Effector memory CD8-positive, alpha-beta T cell (primary cell): Measurements from ENCODE around the gene CYB5D1.

Source experiments
- ATAC-seq: fragments of 150-1000 bp; cut with Tn5 transposase; replicated peaks from 2 replicates; pipeline ENCODE4 v1.10.0; 2021; ENCODE audit warnings: mild to moderate bottlenecking, moderate library complexity
- DNase-seq, 3 experiments: peaks; one replicate each; pipeline ENCODE4 v3.0.0; 2021
- H3K27ac Mint-ChIP-seq, 2 donors: one replicate each; pipeline ENCODE4 v1.8.0; 2022; ENCODE audit warnings: mild to moderate bottlenecking in 2 of 2, mixed read lengths in 2 of 2, moderate library complexity in 2 of 2
- H3K27me3 Mint-ChIP-seq, 2 donors: one replicate each; pipeline ENCODE4 v1.8.0; 2022; ENCODE audit warnings: mixed read lengths in 2 of 2
- H3K36me3 Mint-ChIP-seq: one replicate; pipeline ENCODE4 v1.8.0; 2022; ENCODE audit warnings: mild to moderate bottlenecking, moderate library complexity, mixed read lengths; ENCODE audit not compliant: insufficient read depth
- H3K4me1 Mint-ChIP-seq, 2 donors: one replicate each; pipeline ENCODE4 v1.8.0; 2022; ENCODE audit warnings: low read depth in 2 of 2, mixed read lengths in 2 of 2
- H3K4me3 Mint-ChIP-seq, 2 donors: one replicate each; pipeline ENCODE4 v1.8.0; 2022; ENCODE audit warnings: mild to moderate bottlenecking in 2 of 2, mixed read lengths in 2 of 2, moderate library complexity in 2 of 2
- H3K9me3 Mint-ChIP-seq, 2 donors: one replicate each; pipeline ENCODE4 v1.8.0; 2022; ENCODE audit warnings: mixed read lengths in 2 of 2

CYB5D1 gene

GRCh38 chr17:7897773-7898172, 40.0 kb downstream of the CYB5D1 start:
- Mint-ChIP-seq H3K4me3 (no peak overlapping the region), H3K27ac (peak overlapping the region in 1 of 2 donors; percentile 27), H3K9me3 (no peaks in the 10 kb centered on the region), H3K27me3 (no peaks in the 10 kb centered on the region), H3K36me3 (peaks cover 89% of the 10 kb centered on the region), H3K4me1 (peaks cover 2 to 18% of the 10 kb centered on the region in 2 donors)
- peak; percentile 66 for ATAC-seq
- DNase-seq = no peak

DNA sequence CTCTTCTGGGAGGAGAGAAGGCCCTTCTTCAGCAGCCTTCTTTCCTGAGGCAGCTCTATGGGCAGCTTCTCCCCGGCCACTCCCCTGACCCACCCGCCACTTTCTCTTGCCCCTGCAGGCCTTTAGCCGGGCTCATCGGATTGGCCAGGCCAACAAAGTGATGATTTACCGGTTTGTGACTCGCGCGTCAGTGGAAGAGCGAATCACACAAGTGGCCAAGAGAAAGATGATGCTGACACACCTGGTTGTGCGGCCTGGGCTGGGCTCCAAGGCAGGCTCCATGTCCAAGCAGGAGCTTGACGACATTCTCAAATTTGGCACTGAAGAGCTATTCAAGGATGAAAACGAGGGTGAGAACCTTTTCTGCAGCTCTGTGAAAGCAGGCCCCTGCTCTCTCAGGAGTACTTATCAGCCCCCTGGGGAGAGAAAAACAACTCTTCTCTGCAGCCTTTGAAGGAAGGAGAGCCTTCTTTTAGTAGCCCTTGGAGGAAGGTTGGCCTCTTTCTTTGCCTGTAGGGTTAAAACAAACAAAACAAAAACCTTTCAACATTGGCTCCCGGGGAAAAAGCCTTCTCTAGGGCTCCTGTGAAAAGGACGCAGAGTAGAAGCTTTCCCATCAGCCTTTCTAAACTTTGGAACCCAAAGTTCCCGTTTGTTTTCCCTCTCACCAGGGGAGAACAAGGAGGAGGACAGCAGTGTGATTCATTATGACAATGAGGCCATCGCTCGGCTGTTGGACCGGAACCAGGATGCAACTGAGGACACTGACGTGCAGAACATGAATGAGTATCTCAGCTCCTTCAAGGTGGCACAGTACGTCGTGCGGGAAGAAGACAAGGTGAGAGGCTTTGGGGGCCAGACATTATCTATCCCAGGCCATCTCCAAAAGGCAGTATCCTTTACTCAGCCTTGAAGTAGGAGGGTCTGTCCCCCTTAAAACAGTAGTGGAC, 45.6 kb downstream of the CYB5D1 start:
- no peaks in the 10 kb centered on the region for H3K4me1 Mint-ChIP-seq
- DNase-seq (no peak), ATAC-seq (no peak)
- no peak overlapping the region for H3K4me3 Mint-ChIP-seq
- peaks cover 88% of the 10 kb centered on the region for H3K36me3 Mint-ChIP-seq
- peak overlapping the region in 1 of 2 donors; percentile 78 for H3K27ac Mint-ChIP-seq
- H3K9me3 Mint-ChIP-seq = no peaks in the 10 kb centered on the region
- no peaks in the 10 kb centered on the region for H3K27me3 Mint-ChIP-seq

DNA sequence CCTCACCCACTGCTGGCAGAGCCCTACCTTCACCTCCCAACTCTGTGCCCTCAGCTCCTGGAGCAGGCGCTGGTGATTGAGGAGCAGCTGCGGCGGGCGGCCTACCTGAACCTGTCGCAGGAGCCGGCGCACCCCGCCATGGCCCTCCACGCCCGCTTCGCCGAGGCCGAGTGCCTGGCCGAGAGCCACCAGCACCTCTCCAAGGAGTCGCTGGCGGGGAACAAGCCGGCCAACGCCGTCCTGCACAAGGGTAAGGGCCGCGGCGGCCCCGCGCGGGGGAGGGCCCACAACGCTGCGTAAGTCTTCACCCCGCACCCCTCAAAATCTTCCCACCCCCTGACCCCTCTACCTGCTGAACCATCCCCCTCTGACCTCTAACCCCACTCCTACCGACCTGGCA, 51.3 kb downstream of the CYB5D1 start:
- Mint-ChIP-seq H3K27me3 (no peaks in the 10 kb centered on the region), H3K36me3 (peaks cover 51% of the 10 kb centered on the region), H3K9me3 (no peaks in the 10 kb centered on the region), H3K4me1 (peaks cover 0 to 4% of the 10 kb centered on the region in 2 donors), H3K4me3 (no peak overlapping the region), H3K27ac (no peak overlapping the region)
- DNase-seq (no peak), ATAC-seq (no peak)

GRCh38 chr17:7910281-7910680, 52.5 kb downstream of the CYB5D1 start:
- peak overlapping the region in 1 of 2 donors; percentile 83 for H3K27ac Mint-ChIP-seq
- ATAC-seq = no peak
- H3K36me3 Mint-ChIP-seq = peaks cover 39% of the 10 kb centered on the region

GRCh38 chr17:7910711-7911110, 52.9 kb downstream of the CYB5D1 start:
- Mint-ChIP-seq H3K4me1 (peaks cover 11 to 13% of the 10 kb centered on the region in 2 donors), H3K27ac (peak overlapping the region in 1 of 2 donors; percentile 83), H3K36me3 (peaks cover 35% of the 10 kb centered on the region), H3K27me3 (no peaks in the 10 kb centered on the region), H3K4me3 (no peak overlapping the region), H3K9me3 (no peaks in the 10 kb centered on the region)
- no peak for DNase-seq
- ATAC-seq = no peak

More at GRCh38 chr17:7910281-7910680, 52.5 kb downstream of the CYB5D1 start:
- Mint-ChIP-seq H3K4me3 (no peak overlapping the region), H3K4me1 (peaks cover 7 to 10% of the 10 kb centered on the region in 2 donors), H3K27me3 (no peaks in the 10 kb centered on the region), H3K9me3 (no peaks in the 10 kb centered on the region)
- DNase-seq = no peak

DNA sequence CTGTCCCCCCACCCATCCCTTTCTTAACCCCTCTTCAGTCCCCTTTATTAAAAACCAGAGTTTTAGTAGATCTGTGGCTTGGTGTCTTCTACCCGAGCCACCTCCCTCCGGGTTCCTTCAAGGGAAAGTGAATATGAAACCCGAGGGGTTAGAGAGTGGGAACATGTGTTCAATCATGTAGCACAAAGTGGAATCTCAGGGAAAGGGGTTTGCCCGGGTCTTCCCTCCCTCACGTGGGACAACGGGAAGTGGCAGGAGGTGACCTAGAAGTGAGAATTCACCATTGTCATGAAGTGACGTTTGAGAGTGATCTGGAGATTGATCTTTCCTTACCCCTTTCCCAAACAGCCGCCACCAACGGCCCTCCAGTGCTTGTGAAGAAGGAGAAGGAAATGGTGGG, 53.3 kb downstream of the CYB5D1 start:
- ATAC-seq (no peak), DNase-seq (no peak)
- Mint-ChIP-seq H3K36me3 (peaks cover 31% of the 10 kb centered on the region), H3K27me3 (no peaks in the 10 kb centered on the region), H3K27ac (no peak overlapping the region), H3K4me3 (no peak overlapping the region), H3K4me1 (peaks cover 11 to 13% of the 10 kb centered on the region in 2 donors), H3K9me3 (no peaks in the 10 kb centered on the region)
